Mammary epithelial cell (primary cell): ENCODE measurements around the gene CYLD.

ENCODE experiments used
- CTCF ChIP-seq, 2 donors: IDR thresholded peaks in 1 of 2; conservative IDR thresholded peaks in 1 of 2; 2 replicates each; pipeline ENCODE4 v1.5.1; 2011 to 2012; ENCODE audit warnings: inconsistent platforms in 2 of 2, low read length in 2 of 2, mild to moderate bottlenecking in 2 of 2, control low read depth in 1 of 2, low read depth in 1 of 2; ENCODE audit not compliant: insufficient read depth in 1 of 2; ENCODE audit errors: extremely low read depth in 1 of 2
- EZH2 ChIP-seq: IDR thresholded peaks from 2 replicates; pipeline ENCODE4 v1.6.1; 2012; ENCODE audit warnings: low read length, inconsistent platforms, borderline replicate concordance

- TF ChIP-seq CTCF (conservative IDR thresholded peaks at IDR 0.05 in 1 of 2, IDR thresholded peaks at IDR 0.05 in 1 of 2; ENCODE audit: extremely low read depth in 1 of 2, insufficient read depth in 1 of 2, low read depth in 1 of 2, low read length in 2 of 2) (no peak), EZH2 (no peak)
Observed at GRCh38 chr16:50842013-50842505, 100.2 kb downstream of the CYLD start.
